Uterus (tissue), 2 donors: ENCODE results near the gene PPP2R5E.

Source experiments
- POLR2A ChIP-seq, 2 donors: fragments of 450-650 bp; IDR thresholded peaks; one replicate each; pipeline ENCODE4 v1.6.1; 2016; ENCODE audit warnings: antibody characterized with exemption in 2 of 2, mild to moderate bottlenecking in 1 of 2, moderate library complexity in 1 of 2
- TF ChIP-seq, protein P1 (sequence below), 4 experiments: fragments of 200-600 bp in 2 of 4; fragments of 450-650 bp in 2 of 4; sonication (generic) in 2 of 4; IDR thresholded peaks; one replicate each; pipeline ENCODE4 v1.5.1; 2016 to 2019; ENCODE audit warnings: antibody characterized with exemption in 4 of 4, mild to moderate bottlenecking in 2 of 4, moderate library complexity in 1 of 4

GRCh38 chr14:63418020-63418419 is 125.2 kb downstream of the PPP2R5E start:
- TF ChIP-seq, protein P1, sequence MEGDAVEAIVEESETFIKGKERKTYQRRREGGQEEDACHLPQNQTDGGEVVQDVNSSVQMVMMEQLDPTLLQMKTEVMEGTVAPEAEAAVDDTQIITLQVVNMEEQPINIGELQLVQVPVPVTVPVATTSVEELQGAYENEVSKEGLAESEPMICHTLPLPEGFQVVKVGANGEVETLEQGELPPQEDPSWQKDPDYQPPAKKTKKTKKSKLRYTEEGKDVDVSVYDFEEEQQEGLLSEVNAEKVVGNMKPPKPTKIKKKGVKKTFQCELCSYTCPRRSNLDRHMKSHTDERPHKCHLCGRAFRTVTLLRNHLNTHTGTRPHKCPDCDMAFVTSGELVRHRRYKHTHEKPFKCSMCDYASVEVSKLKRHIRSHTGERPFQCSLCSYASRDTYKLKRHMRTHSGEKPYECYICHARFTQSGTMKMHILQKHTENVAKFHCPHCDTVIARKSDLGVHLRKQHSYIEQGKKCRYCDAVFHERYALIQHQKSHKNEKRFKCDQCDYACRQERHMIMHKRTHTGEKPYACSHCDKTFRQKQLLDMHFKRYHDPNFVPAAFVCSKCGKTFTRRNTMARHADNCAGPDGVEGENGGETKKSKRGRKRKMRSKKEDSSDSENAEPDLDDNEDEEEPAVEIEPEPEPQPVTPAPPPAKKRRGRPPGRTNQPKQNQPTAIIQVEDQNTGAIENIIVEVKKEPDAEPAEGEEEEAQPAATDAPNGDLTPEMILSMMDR (IDR thresholded peaks at IDR 0.05), result no peak
- no peak for TF ChIP-seq POLR2A (IDR thresholded peaks at IDR 0.05)
